Endothelial cell of umbilical vein (primary cell): ENCODE results near the gene ARHGDIA.

Source experiments
- CTCF ChIP-seq, 2 donors: IDR thresholded peaks; 1 replicate in 1 of 2; 2 replicates in 1 of 2; pipeline ENCODE4 v1.5.1; 2011; ENCODE audit warnings: low read length in 2 of 2, mild to moderate bottlenecking in 2 of 2, moderate library complexity in 2 of 2, control low read depth in 1 of 2, inconsistent platforms in 1 of 2, low read depth in 1 of 2; ENCODE audit not compliant: insufficient read depth in 1 of 2; ENCODE audit errors: extremely low read depth in 1 of 2
- GATA2 ChIP-seq: IDR thresholded peaks from 2 replicates; pipeline ENCODE4 v1.7.0; 2011; ENCODE audit warnings: low read depth, mild to moderate bottlenecking, moderate library complexity, mixed read lengths, low read length; ENCODE audit not compliant: insufficient read length, insufficient read depth
- POLR2A ChIP-seq: IDR thresholded peaks from 2 replicates; pipeline ENCODE4 v1.6.1; 2012; ENCODE audit warnings: low read depth, mild to moderate bottlenecking, control low read depth, low read length
- POLR2AphosphoS5 ChIP-seq: IDR thresholded peaks from 2 replicates; pipeline ENCODE4 v1.6.1; 2012; ENCODE audit warnings: low read depth, mild to moderate bottlenecking, control low read depth, low read length, moderate library complexity; ENCODE audit not compliant: insufficient read depth

DNA sequence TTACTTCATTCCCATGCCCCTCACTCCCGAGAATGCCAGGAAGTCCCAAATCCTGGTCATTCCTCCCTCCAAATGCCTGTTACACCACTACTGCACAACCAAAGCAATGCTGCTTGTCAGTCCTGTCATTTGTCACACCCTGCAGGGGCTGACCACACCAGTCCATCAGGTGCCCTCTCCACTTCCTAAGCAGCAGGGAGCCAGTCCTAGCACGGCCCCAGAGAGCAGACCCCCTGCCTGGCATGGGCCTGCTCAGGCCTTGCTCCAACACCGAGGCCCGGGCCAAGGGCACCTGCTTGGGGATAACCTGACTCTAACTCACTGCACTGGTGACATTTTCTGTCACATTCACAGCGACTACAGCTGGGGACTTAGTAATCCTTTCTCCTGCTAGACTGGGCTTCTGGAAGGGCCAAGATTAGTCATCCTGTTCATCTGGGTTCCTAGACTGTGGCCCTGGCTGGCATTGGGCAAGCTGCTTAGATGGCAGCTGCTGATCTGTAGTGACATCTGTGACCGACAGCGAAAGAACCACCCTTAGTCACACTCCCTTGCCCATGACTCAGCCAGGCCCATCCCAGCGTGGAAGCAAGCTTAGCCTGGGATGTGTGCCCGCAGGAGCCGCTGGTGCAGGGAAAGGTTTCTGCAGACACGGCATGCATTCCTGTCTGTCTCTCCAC, 14.9 kb upstream of the ARHGDIA start:
- no peak for TF ChIP-seq POLR2AphosphoS5
- no peak for TF ChIP-seq GATA2
- no peak for TF ChIP-seq CTCF (IDR thresholded peaks at IDR 0.05; ENCODE audit: extremely low read depth in 1 of 2, insufficient read depth in 1 of 2, low read depth in 1 of 2, low read length in 2 of 2)
- no peak for TF ChIP-seq POLR2A
